Ovary (tissue), 3 donors: ENCODE results near the gene PTPN14.

Experiments
- CTCF ChIP-seq, 3 donors: fragments of 450-650 bp in 2 of 3; fragments of 200-600 bp in 1 of 3; IDR thresholded peaks; one replicate each; pipeline versions ENCODE4 v1.5.1 to v1.8.0; 2016 to 2022; ENCODE audit warnings: antibody characterized with exemption in 3 of 3, mild to moderate bottlenecking in 1 of 3
- EP300 ChIP-seq: sonication (generic); formaldehyde crosslinking; IDR thresholded peaks from one replicate; pipeline ENCODE4 v1.6.1; 2017; ENCODE audit warnings: antibody characterized with exemption
- POLR2A ChIP-seq: fragments of 450-650 bp; IDR thresholded peaks from one replicate; pipeline ENCODE4 v1.6.1; 2017; ENCODE audit warnings: antibody characterized with exemption, mild to moderate bottlenecking, moderate library complexity
- donor health status: DM: no; HTN: no; CAD: no.

GRCh38 chr1:214574598-214575411 lies 23.4 kb upstream of the PTPN14 start:
- no peak for TF ChIP-seq POLR2A
- no peak for TF ChIP-seq CTCF (IDR thresholded peaks at IDR 0.05)
- TF ChIP-seq EP300: no peak
